Trophoblast cell (in vitro differentiated cells and primary cell): ENCODE measurements around the gene UCN2.
"Not testable (repeated sequence)": the region's sequence is repeated elsewhere in the genome, so short reads cannot be mapped to it uniquely, and the experiment has no call there.

Source experiments
- DNase-seq, 2 donors: peaks; one replicate each; pipeline ENCODE4 v3.0.0-alpha.2; 2016
- H2AFZ ChIP-seq: 2 replicates; pipeline ENCODE4 v1.6.1; 2013; ENCODE audit warnings: low read length, moderate library complexity, mild to moderate bottlenecking; ENCODE audit not compliant: insufficient read depth, poor library complexity
- H2AK5ac ChIP-seq: 2 replicates; pipeline ENCODE4 v1.6.1; 2013; ENCODE audit warnings: mild to moderate bottlenecking, low read length
- H2BK120ac ChIP-seq: 2 replicates; pipeline ENCODE4 v1.6.1; 2013; ENCODE audit warnings: low read length, mild to moderate bottlenecking, moderate library complexity; ENCODE audit not compliant: insufficient read depth, poor library complexity
- H2BK12ac ChIP-seq: 2 replicates; pipeline ENCODE4 v1.6.1; 2013; ENCODE audit warnings: mild to moderate bottlenecking, low read length, moderate library complexity
- H2BK5ac ChIP-seq: 2 replicates; pipeline ENCODE4 v1.6.1; 2013; ENCODE audit warnings: low read length, low read depth, moderate library complexity, mild to moderate bottlenecking; ENCODE audit not compliant: poor library complexity
- H3K14ac ChIP-seq: 2 replicates; pipeline ENCODE4 v1.6.1; 2013; ENCODE audit warnings: mild to moderate bottlenecking, low read length
- H3K18ac ChIP-seq: 2 replicates; pipeline ENCODE4 v1.6.1; 2013; ENCODE audit warnings: mild to moderate bottlenecking, low read length
- H3K23ac ChIP-seq: 2 replicates; pipeline ENCODE4 v1.6.1; 2013; ENCODE audit warnings: low read length
- H3K27ac ChIP-seq: 2 replicates; pipeline ENCODE4 v1.5.1; 2013; ENCODE audit warnings: low read depth, mild to moderate bottlenecking, inconsistent platforms, low read length, moderate library complexity
- H3K27me3 ChIP-seq: 2 replicates; pipeline ENCODE4 v1.6.1; 2013; ENCODE audit warnings: inconsistent platforms, mild to moderate bottlenecking, low read length, moderate library complexity; ENCODE audit not compliant: insufficient read depth
- H3K36me3 ChIP-seq, 2 experiments: 1 replicate in 1 of 2; 2 replicates in 1 of 2; pipeline ENCODE4 v1.6.1; 2013; ENCODE audit warnings: low read length in 2 of 2, mild to moderate bottlenecking in 2 of 2, moderate library complexity in 1 of 2; ENCODE audit not compliant: insufficient read depth in 2 of 2, control insufficient read depth in 1 of 2
- H3K4ac ChIP-seq: 2 replicates; pipeline ENCODE4 v1.6.1; 2013; ENCODE audit warnings: low read depth, mild to moderate bottlenecking, low read length, moderate library complexity
- H3K4me1 ChIP-seq, 2 experiments: 1 replicate in 1 of 2; 2 replicates in 1 of 2; pipeline ENCODE4 v1.6.1; 2013; ENCODE audit warnings: low read length in 2 of 2, mild to moderate bottlenecking in 2 of 2, moderate library complexity in 1 of 2; ENCODE audit not compliant: insufficient read depth in 2 of 2, control insufficient read depth in 1 of 2
- H3K4me2 ChIP-seq: 2 replicates; pipeline ENCODE4 v1.6.1; 2013; ENCODE audit warnings: inconsistent platforms, mild to moderate bottlenecking, low read length, moderate library complexity
- H3K4me3 ChIP-seq: 2 replicates; pipeline ENCODE4 v1.5.1; 2013; ENCODE audit warnings: mild to moderate bottlenecking, low read depth, low read length, inconsistent platforms
- H3K79me1 ChIP-seq: one replicate; pipeline ENCODE4 v1.6.1; 2013; ENCODE audit warnings: low read length
- H3K79me2 ChIP-seq: 2 replicates; pipeline ENCODE4 v1.6.1; 2013; ENCODE audit warnings: low read length, mild to moderate bottlenecking; ENCODE audit not compliant: control insufficient read depth, insufficient read depth, poor library complexity
- H3K9ac ChIP-seq: 2 replicates; pipeline ENCODE4 v1.6.1; 2013; ENCODE audit warnings: mild to moderate bottlenecking, low read length
- H3K9me3 ChIP-seq: 2 replicates; pipeline ENCODE4 v1.6.1; 2013; ENCODE audit warnings: low read depth, mild to moderate bottlenecking, control low read depth, inconsistent platforms, low read length; ENCODE audit not compliant: insufficient read depth
- H4K12ac ChIP-seq: 2 replicates; pipeline ENCODE4 v1.6.1; 2013; ENCODE audit warnings: low read depth, mild to moderate bottlenecking, low read length, moderate library complexity
- H4K8ac ChIP-seq: 2 replicates; pipeline ENCODE4 v1.6.1; 2013; ENCODE audit warnings: low read depth, mild to moderate bottlenecking, low read length, moderate library complexity
- H4K91ac ChIP-seq: one replicate; pipeline ENCODE4 v1.6.1; 2013; ENCODE audit warnings: low read depth, mild to moderate bottlenecking, low read length, moderate library complexity
- WGBS: extraction: QIAGEN DNeasy Blood & Tissue Kit; methylation state at CpG from one replicate; pipeline ENCODE4 v1.1.7; 2013; ENCODE audit warnings: missing lambda C conversion rate; ENCODE audit not compliant: insufficient read length, insufficient coverage; ENCODE audit errors: extremely low coverage; 5-methylcytosine and 5-hydroxymethylcytosine counted together

The UCN2 gene

GRCh38 chr3:48532271-48532976, 31.2 kb downstream of the UCN2 start:
- Histone ChIP-seq H3K27me3 (no peaks in the 10 kb centered on the region), H3K4ac (no peak overlapping the region), H3K36me3 (peaks cover 30 to 36% of the 10 kb centered on the region in 2 experiments), H2BK120ac (no peak overlapping the region), H3K18ac (no peak overlapping the region), H3K4me2 (no peak overlapping the region), H4K8ac (no peak overlapping the region), H2BK5ac (no peak overlapping the region), H3K14ac (no peak overlapping the region), H2AFZ (no peak overlapping the region), H3K4me3 (no peak overlapping the region), H2AK5ac (no peak overlapping the region), H4K91ac (no peak overlapping the region), H4K12ac (no peak overlapping the region), H3K4me1 (no peaks in the 10 kb centered on the region), H3K9me3 (no peaks in the 10 kb centered on the region), H2BK12ac (no peak overlapping the region), H3K27ac (no peak overlapping the region), H3K9ac (no peak overlapping the region), H3K23ac (no peak overlapping the region), H3K79me1 (no peaks in the 10 kb centered on the region), H3K79me2 (no peaks in the 10 kb centered on the region)
- no peak for DNase-seq
- no CpG with 5 or more reads among the region's 6 CpGs for WGBS

- H3K36me3 ChIP-seq = peaks cover 19 to 20% of the 10 kb centered on the region in 2 experiments
- not testable (repeated sequence) for H3K9ac ChIP-seq, H2AK5ac ChIP-seq, H2AFZ ChIP-seq, H4K8ac ChIP-seq, H2BK5ac ChIP-seq, H3K18ac ChIP-seq, H3K4me2 ChIP-seq, H3K4ac ChIP-seq, DNase-seq, H3K27me3 ChIP-seq, H4K12ac ChIP-seq, H3K14ac ChIP-seq, H3K27ac ChIP-seq, H3K23ac ChIP-seq, H2BK120ac ChIP-seq, H3K4me1 ChIP-seq, H4K91ac ChIP-seq, H3K79me1 ChIP-seq, H3K9me3 ChIP-seq, H3K4me3 ChIP-seq, H2BK12ac ChIP-seq, H3K79me2 ChIP-seq
- no CpG with 5 or more reads among the region's 4 CpGs for WGBS
Measured at GRCh38 chr3:48530701-48531100, 32.9 kb downstream of the UCN2 start.

- Histone ChIP-seq H3K79me1 (no peaks in the 10 kb centered on the region), H3K4me1 (no peaks in the 10 kb centered on the region), H3K27me3 (no peaks in the 10 kb centered on the region), H3K9me3 (no peaks in the 10 kb centered on the region), H3K14ac (no peak overlapping the region), H2AFZ (no peak overlapping the region), H3K23ac (no peak overlapping the region), H4K91ac (no peak overlapping the region), H3K18ac (no peak overlapping the region), H2BK5ac (no peak overlapping the region), H3K9ac (no peak overlapping the region), H2AK5ac (no peak overlapping the region), H4K12ac (no peak overlapping the region), H4K8ac (no peak overlapping the region), H3K4ac (no peak overlapping the region), H2BK12ac (no peak overlapping the region), H3K36me3 (peaks cover 19 to 24% of the 10 kb centered on the region in 2 experiments), H3K79me2 (no peaks in the 10 kb centered on the region), H3K4me3 (no peak overlapping the region), H3K4me2 (no peak overlapping the region), H2BK120ac (no peak overlapping the region), H3K27ac (no peak overlapping the region)
- WGBS = no CpG with 5 or more reads among the region's 3 CpGs
- DNase-seq = no peak
Measured at GRCh38 chr3:48528754-48529153, 34.8 kb downstream of the UCN2 start.

DNA sequence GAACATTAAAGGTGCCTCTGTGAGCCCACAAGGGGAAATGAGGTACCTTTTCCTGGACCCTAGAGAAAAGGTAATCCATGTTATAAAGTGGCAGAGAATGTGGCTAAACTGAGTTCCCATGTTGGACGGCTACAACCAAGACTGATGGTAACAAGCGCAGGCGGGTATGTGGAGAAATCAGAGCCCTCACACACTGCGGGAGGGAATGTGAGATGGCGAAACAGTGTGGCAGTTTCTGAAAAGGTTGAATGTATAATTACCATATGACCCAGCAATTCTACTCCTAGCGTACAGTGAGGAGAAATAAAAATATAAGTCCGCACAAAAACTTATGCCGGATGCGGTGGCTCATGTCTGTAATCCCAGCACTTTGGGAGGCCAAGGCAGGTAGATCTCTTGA, 35.5 kb downstream of the UCN2 start:
- H3K4ac ChIP-seq = no peak overlapping the region
- no peak overlapping the region for H3K18ac ChIP-seq
- no peak overlapping the region for H2BK12ac ChIP-seq
- H3K14ac ChIP-seq = no peak overlapping the region
- no peak overlapping the region for H4K8ac ChIP-seq
- no CpG with 5 or more reads among the region's 9 CpGs for WGBS
- no peak overlapping the region for H4K91ac ChIP-seq
- no peaks in the 10 kb centered on the region for H3K4me1 ChIP-seq
- no peak overlapping the region for H2BK120ac ChIP-seq
- no peak overlapping the region for H3K4me2 ChIP-seq
- H4K12ac ChIP-seq = no peak overlapping the region
- DNase-seq = peak in 1 of 2 donors; percentile 32
- no peaks in the 10 kb centered on the region for H3K79me1 ChIP-seq
- no peaks in the 10 kb centered on the region for H3K27me3 ChIP-seq
- H3K23ac ChIP-seq = no peak overlapping the region
- no peaks in the 10 kb centered on the region for H3K9me3 ChIP-seq
- H3K4me3 ChIP-seq = no peak overlapping the region
- peaks cover 23 to 28% of the 10 kb centered on the region in 2 experiments for H3K36me3 ChIP-seq
- H3K9ac ChIP-seq = no peak overlapping the region
- no peak overlapping the region for H2AK5ac ChIP-seq
- no peak overlapping the region for H3K27ac ChIP-seq
- no peak overlapping the region for H2BK5ac ChIP-seq
- H3K79me2 ChIP-seq = no peaks in the 10 kb centered on the region
- no peak overlapping the region for H2AFZ ChIP-seq
